K562 (cell line): ENCODE data around the gene ANKRD13B. TPM values are rescaled to one million over a fixed set of nuclear protein-coding genes. Genes with fewer than 3 reads are reported as not detected.

ENCODE experiments used
- ATAC-seq: fragments of 200-7000 bp; cut with Tn5 transposase; 3 replicates; pipeline ENCODE4 v1.9.1; 2020; ENCODE audit warnings: moderate library complexity
- BruUV-seq: library from RNA; stranded (reverse); fragments of 400-500 nt; replicated peaks from 2 replicates; lab custom pipeline; 2021; lab: Mats Ljungman, UMichigan
- CTCF ChIA-PET: fragments of 300-600 bp; formaldehyde crosslinking; extraction: SDS; loops from one replicate; lab custom pipeline; 2021; ENCODE audit warnings: low intra/inter-chr PET ratio; lab: Yijun Ruan, JAX
- POLR2A ChIA-PET: fragments of 300-600, 350-650 bp; sonication (Branson Sonifier 250); formaldehyde crosslinking; extraction: SDS; loops from one replicate; lab custom pipeline; 2021; ENCODE audit warnings: antibody characterized with exemption, inconsistent platforms; lab: Yijun Ruan, JAX
- DNase-seq, 4 experiments: peaks; one replicate each; pipeline versions ENCODE4 v3.0.0 to v3.0.0-alpha.2; 2011 to 2018; ENCODE audit warnings: low spot score in 3 of 4, mixed read lengths in 3 of 4; ENCODE audit errors: extremely low read depth in 1 of 4
- FAIRE-seq: peaks from 2 replicates; lab custom pipeline; 2011; peaks lifted over from hg19 to GRCh38; lab: Jason Lieb, UNC
- H2AFZ ChIP-seq: 2 replicates; pipeline ENCODE4 v1.6.0; 2011; ENCODE audit warnings: low read depth, low read length, control low read depth, inconsistent platforms
- H3K27ac ChIP-seq: fragments of 200-600 bp; 3 replicates; pipeline ENCODE4 v1.8.0; 2011; ENCODE audit warnings: low read depth, mild to moderate bottlenecking, control low read depth, inconsistent platforms, low read length, moderate library complexity, mixed read lengths; ENCODE audit errors: extremely low read depth
- H3K27me3 ChIP-seq, 2 experiments: fragments of 300-600 bp in 1 of 2; 2 replicates in 1 of 2; 3 replicates in 1 of 2; pipeline versions ENCODE4 v1.6.0 to v1.8.0; 2011; ENCODE audit warnings: inconsistent platforms in 2 of 2, low read length in 2 of 2, mild to moderate bottlenecking in 1 of 2, mixed read lengths in 1 of 2, moderate library complexity in 1 of 2; ENCODE audit not compliant: control insufficient read depth in 2 of 2, insufficient read depth in 2 of 2
- H3K36me3 ChIP-seq: fragments of 300-600 bp; 3 replicates; pipeline ENCODE4 v1.8.0; 2011; ENCODE audit warnings: mild to moderate bottlenecking, low read length, inconsistent platforms; ENCODE audit not compliant: control insufficient read depth, insufficient read depth
- H3K4me1 ChIP-seq, 2 experiments: fragments of 200-600 bp in 1 of 2; replicated peaks in 1 of 2; 2 replicates in 1 of 2; 3 replicates in 1 of 2; pipeline versions ENCODE4 v1.5.1 to v1.8.0; 2011; ENCODE audit warnings: inconsistent platforms in 2 of 2, low read length in 2 of 2, mild to moderate bottlenecking in 1 of 2, mixed read lengths in 1 of 2, moderate library complexity in 1 of 2; ENCODE audit not compliant: control insufficient read depth in 2 of 2, insufficient read depth in 2 of 2
- H3K4me2 ChIP-seq: 2 replicates; pipeline ENCODE4 v1.6.1; 2011; ENCODE audit warnings: low read length, control low read depth, inconsistent platforms, mixed read lengths; ENCODE audit not compliant: insufficient read depth
- H3K4me3 ChIP-seq: fragments of 200-600 bp; sonication (generic), shearing (Covaris generic); 2 replicates; pipeline ENCODE4 v1.5.1; 2016; ENCODE audit warnings: control low read depth, inconsistent platforms
- H3K79me2 ChIP-seq: fragments of 200-600 bp; 3 replicates; pipeline ENCODE4 v1.8.0; 2011; ENCODE audit warnings: low read length, inconsistent platforms; ENCODE audit not compliant: control insufficient read depth, insufficient read depth
- H3K9ac ChIP-seq, 2 experiments: 2 replicates each; pipeline versions ENCODE4 v1.6.0 to v1.6.1; 2011; ENCODE audit warnings: low read depth in 2 of 2, low read length in 2 of 2, control low read depth in 1 of 2, inconsistent platforms in 1 of 2, mild to moderate bottlenecking in 1 of 2, mixed read lengths in 1 of 2; ENCODE audit not compliant: insufficient read depth in 1 of 2
- H3K9me1 ChIP-seq: one replicate; pipeline ENCODE4 v1.6.0; 2011; ENCODE audit warnings: inconsistent platforms, mild to moderate bottlenecking, low read length, moderate library complexity; ENCODE audit not compliant: control insufficient read depth, insufficient read depth
- H3K9me3 ChIP-seq: replicated peaks from 2 replicates; pipeline ENCODE4 v1.5.1; 2011; ENCODE audit warnings: low read depth, low read length, inconsistent platforms; ENCODE audit not compliant: control insufficient read depth, insufficient read depth
- H4K20me1 ChIP-seq: replicated peaks from 2 replicates; pipeline ENCODE4 v1.6.1; 2011; ENCODE audit warnings: low read length, inconsistent platforms, mixed read lengths; ENCODE audit not compliant: control insufficient read depth, insufficient read depth
- CCAR2 ChIP-seq: fragments of 200-400 bp; formaldehyde crosslinking; IDR thresholded peaks from 2 replicates; pipeline ENCODE4 v1.6.1; 2017; ENCODE audit warnings: mild to moderate bottlenecking, low read depth, low read length
- DIDO1 ChIP-seq: fragments of 450-650 bp; IDR thresholded peaks from 2 replicates; pipeline ENCODE4 v1.6.1; 2016; ENCODE audit warnings: low read depth, missing biosample characterization, missing genetic modification characterization
- E2F1 ChIP-seq: sonication (generic); formaldehyde crosslinking; IDR thresholded peaks from 2 replicates; pipeline ENCODE4 v1.8.1; 2023; ENCODE audit warnings: mild to moderate bottlenecking, missing genetic modification reagents, moderate library complexity
- GTF2A2 ChIP-seq: IDR thresholded peaks from 2 replicates; pipeline ENCODE4 v1.6.1; 2016; ENCODE audit warnings: mild to moderate bottlenecking, missing genetic modification characterization, missing compliant biosample characterization
- GTF2F1 ChIP-seq: IDR thresholded peaks from 2 replicates; pipeline ENCODE4 v1.6.1; 2011; ENCODE audit warnings: low read depth, low read length, improper control_type of control experiment
- HNRNPK ChIP-seq: fragments of 200-400 bp; formaldehyde crosslinking; IDR thresholded peaks from one replicate; pipeline ENCODE4 v1.6.1; 2018; ENCODE audit warnings: mild to moderate bottlenecking, low read depth, low read length; ENCODE audit not compliant: poor library complexity, severe bottlenecking
- LCOR ChIP-seq: sonication (generic); formaldehyde crosslinking; IDR thresholded peaks from 2 replicates; pipeline ENCODE4 v1.8.0; 2022; ENCODE audit warnings: mild to moderate bottlenecking, missing genetic modification reagents
- NELFE ChIP-seq: IDR thresholded peaks from 2 replicates; pipeline ENCODE4 v1.6.1; 2011; ENCODE audit warnings: mild to moderate bottlenecking; ENCODE audit not compliant: insufficient read depth, insufficient read length
- NFIX ChIP-seq: fragments of 250-450 bp; sonication (Bioruptor Pico); IDR thresholded peaks from 2 replicates; pipeline ENCODE4 v1.4.0; 2020; ENCODE audit warnings: low read depth, mild to moderate bottlenecking, moderate library complexity
- PHB ChIP-seq: fragments of 250-450 bp; sonication (Bioruptor Pico); IDR thresholded peaks from 2 replicates; pipeline ENCODE4 v1.5.0; 2021
- POLR2A ChIP-seq: fragments of 450-650 bp; conservative IDR thresholded peaks from 2 replicates; pipeline ENCODE4 v1.6.1; 2016
- SAFB ChIP-seq: fragments of 200-400 bp; formaldehyde crosslinking; IDR thresholded peaks from 2 replicates; pipeline ENCODE4 v1.6.1; 2017; ENCODE audit warnings: low read depth, low read length, borderline replicate concordance
- SIN3A ChIP-seq, 2 experiments: fragments of 150-350 bp in 1 of 2; IDR thresholded peaks; 2 replicates each; pipeline ENCODE4 v1.6.1; 2011 to 2016; ENCODE audit warnings: borderline replicate concordance in 2 of 2, low read depth in 2 of 2, low read length in 2 of 2, mild to moderate bottlenecking in 2 of 2, moderate library complexity in 2 of 2; ENCODE audit not compliant: control insufficient read depth in 1 of 2
- SP1 ChIP-seq: sonication (generic); formaldehyde crosslinking; IDR thresholded peaks from 2 replicates; pipeline ENCODE4 v1.8.1; 2022; ENCODE audit warnings: mild to moderate bottlenecking, missing genetic modification reagents
- TAF15 ChIP-seq: fragments of 200-400 bp; formaldehyde crosslinking; IDR thresholded peaks from 2 replicates; pipeline ENCODE4 v1.6.1; 2017; ENCODE audit warnings: mild to moderate bottlenecking, low read depth, low read length, moderate library complexity
- ZBTB8A ChIP-seq: fragments of 450-650 bp; IDR thresholded peaks from 2 replicates; pipeline ENCODE4 v1.6.1; 2018; ENCODE audit warnings: mild to moderate bottlenecking, moderate library complexity; ENCODE audit not compliant: partially characterized antibody
- ZNF143 ChIP-seq: sonication (generic); formaldehyde crosslinking; IDR thresholded peaks from 2 replicates; pipeline ENCODE4 v1.9.0; 2022; ENCODE audit warnings: mild to moderate bottlenecking, missing genetic modification reagents
- ZNF431 ChIP-seq: sonication (generic); formaldehyde crosslinking; IDR thresholded peaks from 2 replicates; pipeline ENCODE4 v1.8.0; 2022; ENCODE audit warnings: mild to moderate bottlenecking, missing genetic modification reagents
- ZNF780A ChIP-seq: fragments of 250-450 bp; sonication (Bioruptor Pico); IDR thresholded peaks from 2 replicates; pipeline ENCODE4 v1.5.0; 2021; ENCODE audit warnings: mild to moderate bottlenecking
- WGBS: fragments of 100-300 bp; shearing (Covaris generic); methylation state at CpG from one replicate; pipeline ENCODE4 v1.1.6; 2016; ENCODE audit warnings: low coverage, mixed read lengths; ENCODE audit not compliant: insufficient coverage; ENCODE audit errors: missing lambda C conversion rate; 5-methylcytosine and 5-hydroxymethylcytosine counted together
- in situ Hi-C: fragments of 300-500 bp; cut with MboI; formaldehyde crosslinking; loops from 4 replicates; pipeline ENCODE4 v1.15.0; 2018; ENCODE audit warnings: inconsistent platforms, mixed read lengths
- intact Hi-C: fragments of 100-400 bp; cut with micrococcal nuclease; formaldehyde crosslinking; loops from 2 replicates; pipeline ENCODE4 v1.14.2; 2022
- polyA plus RNA-seq, 8 experiments: library from polyadenylated mRNA; depleted of rRNA in 4 of 8; stranded (reverse) in 5 of 8; unstranded in 3 of 8; fragments of >200 nt; fragmentation: Nextera tagmentation in 2 of 8; fragmentation: Illumina TruSeq in 1 of 8; extraction: Ambion mirVana in 2 of 8; extraction: Trizol in 1 of 8; gene quantifications; 2 replicates each; pipeline versions ENCODE4 v1.2.1 to v1.2.3, GENCODE V29; 2011 to 2014; ENCODE audit warnings: inconsistent platforms in 1 of 8, missing spikeins in 1 of 8
- total RNA-seq, 7 experiments: library from RNA; depleted of rRNA in 6 of 7; stranded (reverse); fragments of >200 nt in 6 of 7; fragmentation: Illumina TruSeq in 2 of 7; extraction: Trizol in 2 of 7; gene quantifications; 2 replicates each; pipeline versions ENCODE4 v1.2.1 to v1.2.3, GENCODE V29; 2011 to 2021; ENCODE audit warnings: low replicate concordance in 1 of 7

The ANKRD13B gene
- total and polyA plus RNA-seq, 9 of the 15 experiments (the other 6 are each of a cell fraction or from before 2014, with no cell fraction given), result 0.15 to 28.1 (median 4.6) TPM

DNA sequence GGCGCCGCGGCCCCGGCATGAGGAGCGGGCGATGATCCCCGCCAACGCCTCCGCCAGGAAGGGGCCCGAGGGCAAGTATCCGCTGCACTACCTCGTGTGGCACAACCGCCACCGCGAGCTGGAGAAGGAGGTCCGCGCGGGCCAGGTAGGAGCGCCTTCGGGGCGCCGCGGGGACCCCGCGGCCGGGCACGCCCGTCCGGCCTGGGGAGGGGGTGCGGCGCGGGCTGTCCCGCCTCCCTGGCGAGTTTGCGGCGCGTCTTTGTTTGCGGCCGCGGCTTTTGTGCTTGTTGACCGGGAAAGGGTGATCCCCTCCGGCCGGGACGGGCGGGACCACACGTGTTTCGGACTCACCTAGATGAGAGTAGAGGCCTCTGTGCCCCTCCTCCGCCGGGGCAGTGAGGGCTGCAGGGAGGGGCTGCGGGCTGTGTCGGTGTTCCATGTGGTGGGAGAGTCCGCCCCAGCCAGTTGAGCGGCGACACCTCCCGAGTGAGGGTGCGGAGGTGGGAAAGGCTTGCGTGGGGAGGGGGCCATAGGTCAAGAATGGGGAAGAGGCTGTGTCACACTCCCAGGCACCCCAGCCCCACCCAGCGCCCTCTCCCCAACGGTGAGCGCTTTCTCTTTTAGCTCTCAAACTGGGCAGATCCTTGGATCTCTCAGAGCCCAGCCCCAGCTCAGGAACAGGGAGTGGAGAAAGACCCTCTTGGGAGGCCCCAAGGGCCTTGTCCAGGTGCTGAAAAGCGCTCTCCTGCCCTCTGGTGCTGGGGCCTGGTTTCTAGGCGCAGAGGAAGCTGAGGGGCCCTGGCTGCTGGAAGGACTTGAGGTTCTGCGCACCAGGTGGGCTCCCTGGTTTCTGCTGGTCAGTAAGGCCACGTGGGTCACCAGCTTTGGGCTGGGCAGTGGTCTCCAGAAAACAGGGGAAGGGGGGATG, 923 bp downstream of the ANKRD13B start:
- intact Hi-C loops, result loop anchor here (2.0 to 5.0 kb wide), 2 partner anchors 202 to 223 kb away; partner anchors contain the start of gene TAOK1
- peak overlapping the region; percentile 63 for H3K4me3 ChIP-seq
- H3K4me2 ChIP-seq, result peak overlapping the region; percentile 77
- CTCF ChIA-PET, result no interaction called here
- H3K9me1 ChIP-seq, result peaks cover 4% of the 10 kb centered on the region
- TSS peak; percentile 30 for BruUV-seq
- in situ Hi-C loops, result no loop called here
- peak overlapping the region; percentile 32 to 91; a peak in 3 of 4 replicates for H3K9ac ChIP-seq
- peaks cover 38 to 80% of the 10 kb centered on the region in 2 experiments for H3K4me1 ChIP-seq
- H3K9me3 ChIP-seq, result no peaks in the 10 kb centered on the region
- peak; percentile 54 for FAIRE-seq
- H3K27me3 ChIP-seq, result no peaks in the 10 kb centered on the region
- H2AFZ ChIP-seq, result peak overlapping the region; percentile 83
- ATAC-seq, result peak; percentile 21; the same call in 2 of the 3 replicates
- POLR2A ChIA-PET, result interaction anchor here (0.6 to 1.0 kb wide), 2 partner anchors 65 to 632 kb away, joined by 4 read pairs; no protein-coding TSS in a partner anchor
- WGBS, result 2% methylated on average over 42 of the region's 64 CpGs
- peaks cover 7% of the 10 kb centered on the region for H3K79me2 ChIP-seq
- DNase-seq, result peak; percentile 46 to 61 (median 50)
- peaks cover 12% of the 10 kb centered on the region for H4K20me1 ChIP-seq
- no peaks in the 10 kb centered on the region for H3K36me3 ChIP-seq
- H3K27ac ChIP-seq, result peak overlapping the region; percentile 47; the same call in 1 of the 3 replicates
- no peak for TF ChIP-seq SAFB
- TF ChIP-seq ZNF143 (CRISPR knock-in tag), result peak; percentile 39; the same call in 1 of the 2 replicates
- no peak for TF ChIP-seq POLR2A
- TF ChIP-seq GTF2A2, result no peak
- TF ChIP-seq ZNF431 (CRISPR knock-in tag), result 0 out of 2 replicates have a peak, but pooled peaks have one; percentile 26
- no peak for TF ChIP-seq LCOR
- TF ChIP-seq HNRNPK, result no peak
- TF ChIP-seq DIDO1 (tag), result no peak
- TF ChIP-seq SP1 (CRISPR knock-in tag), result no peak
- no peak for TF ChIP-seq TAF15
- TF ChIP-seq NELFE, result no peak
- no peak for TF ChIP-seq PHB (CRISPR knock-in tag)
- TF ChIP-seq SIN3A (IDR thresholded peaks at IDR 0.05; ENCODE audit: borderline replicate concordance in 2 of 2, control insufficient read depth in 1 of 2, low read depth in 2 of 2, low read length in 2 of 2), result peak; percentile 80 to 100; a peak in 3 of 4 replicates
- no peak for TF ChIP-seq NFIX
- TF ChIP-seq CCAR2, result no peak
- no peak for TF ChIP-seq GTF2F1
- no peak for TF ChIP-seq ZNF780A (CRISPR knock-in tag)
- peak; percentile 95; the same call in 1 of the 2 replicates for TF ChIP-seq E2F1 (CRISPR knock-in tag)
- TF ChIP-seq ZBTB8A, result no peak
